H1 (cell line): Measurements from ENCODE around the gene ADAM12. TPM values are rescaled to one million over a fixed set of nuclear protein-coding genes. Genes with fewer than 3 reads are reported as not detected.

Experiments used
- CTCF ChIA-PET: fragments of 300-600 bp; sonication (Branson Sonifier 250); formaldehyde crosslinking; loops from one replicate; lab custom pipeline; 2021; ENCODE audit not compliant: partially characterized antibody; lab: Charles Lee
- POLR2A ChIA-PET: fragments of 300-600 bp; sonication (Branson Sonifier 250); formaldehyde crosslinking; loops from one replicate; lab custom pipeline; 2021; ENCODE audit warnings: inconsistent platforms; ENCODE audit not compliant: partially characterized antibody; lab: Charles Lee
- DNase-seq, 2 experiments: peaks; one replicate each; pipeline versions ENCODE4 v3.0.0 to v3.0.0-alpha.2; 2010 to 2022; ENCODE audit warnings: low spot score in 2 of 2, low read depth in 1 of 2, mixed read lengths in 1 of 2
- FAIRE-seq: peaks from 2 replicates; lab custom pipeline; 2011; peaks lifted over from hg19 to GRCh38; lab: Jason Lieb, UNC
- H2AFZ ChIP-seq: 2 replicates; pipeline ENCODE4 v1.8.1; 2012; ENCODE audit warnings: low read length, inconsistent platforms
- H2AK5ac ChIP-seq: 2 replicates; pipeline ENCODE4 v1.6.1; 2013; ENCODE audit warnings: low read depth, low read length
- H2BK120ac ChIP-seq: replicated peaks from 2 replicates; pipeline ENCODE3; 2013; ENCODE audit warnings: low read depth, low read length, inconsistent platforms
- H2BK12ac ChIP-seq: 2 replicates; pipeline ENCODE4 v1.6.1; 2013; ENCODE audit warnings: low read depth, low read length
- H2BK15ac ChIP-seq: 2 replicates; pipeline ENCODE4 v1.6.1; 2013; ENCODE audit warnings: low read length
- H2BK20ac ChIP-seq: 2 replicates; pipeline ENCODE4 v1.6.1; 2013; ENCODE audit warnings: low read length
- H2BK5ac ChIP-seq: 2 replicates; pipeline ENCODE4 v1.6.1; 2013; ENCODE audit warnings: low read depth, low read length
- H3K14ac ChIP-seq: 2 replicates; pipeline ENCODE4 v1.6.1; 2013; ENCODE audit warnings: inconsistent platforms; ENCODE audit not compliant: insufficient read length
- H3K18ac ChIP-seq: 2 replicates; pipeline ENCODE4 v1.6.1; 2013; ENCODE audit warnings: low read length; ENCODE audit errors: extremely low read depth
- H3K23ac ChIP-seq: 2 replicates; pipeline ENCODE4 v1.6.1; 2013; ENCODE audit warnings: inconsistent platforms; ENCODE audit not compliant: insufficient read length
- H3K23me2 ChIP-seq: 2 replicates; pipeline ENCODE4 v1.6.1; 2013; ENCODE audit warnings: low read depth, low read length
- H3K27ac ChIP-seq: 2 replicates; pipeline ENCODE4 v1.6.1; 2011; ENCODE audit warnings: low read depth, low read length, inconsistent platforms
- H3K27me3 ChIP-seq, 4 experiments: replicated peaks in 1 of 4; 1 replicate in 1 of 4; 2 replicates in 3 of 4; pipeline versions ENCODE4 v1.6.1 to v1.8.1; 2011 to 2013; ENCODE audit warnings: low read length in 3 of 4, mild to moderate bottlenecking in 3 of 4, inconsistent platforms in 2 of 4, mixed read lengths in 2 of 4, moderate library complexity in 1 of 4; ENCODE audit not compliant: control insufficient read depth in 3 of 4, insufficient read depth in 3 of 4; ENCODE audit errors: extremely low read depth in 1 of 4
- H3K36me3 ChIP-seq, 4 experiments: 2 replicates each; pipeline versions ENCODE4 v1.6.1 to v1.8.1; 2011 to 2013; ENCODE audit warnings: mild to moderate bottlenecking in 4 of 4, low read length in 3 of 4, moderate library complexity in 2 of 4, control low read depth in 1 of 4, inconsistent platforms in 1 of 4; ENCODE audit not compliant: insufficient read depth in 4 of 4, control insufficient read depth in 2 of 4
- H3K4ac ChIP-seq: replicated peaks from 2 replicates; pipeline ENCODE3; 2013; ENCODE audit warnings: low read length, low read depth, mixed read lengths, inconsistent platforms; ENCODE audit not compliant: insufficient read length
- H3K4me1 ChIP-seq, 4 experiments: replicated peaks in 1 of 4; 1 replicate in 1 of 4; 2 replicates in 3 of 4; pipeline versions ENCODE4 v1.6.1 to v1.8.1; 2011 to 2013; ENCODE audit warnings: low read length in 3 of 4, inconsistent platforms in 2 of 4, mixed read lengths in 1 of 4; ENCODE audit not compliant: insufficient read depth in 4 of 4, control insufficient read depth in 3 of 4
- H3K4me2 ChIP-seq, 2 experiments: 2 replicates each; pipeline versions ENCODE4 v1.6.1 to v1.8.1; 2011 to 2013; ENCODE audit warnings: low read depth in 2 of 2, low read length in 2 of 2, control low read depth in 1 of 2, inconsistent platforms in 1 of 2, mild to moderate bottlenecking in 1 of 2; ENCODE audit not compliant: insufficient read depth in 1 of 2
- H3K4me3 ChIP-seq, 4 experiments: fragments of 200-600, 300-600 bp in 1 of 4; sonication (generic), shearing (Covaris generic), sonication (Bioruptor Twin) in 1 of 4; 2 replicates each; pipeline versions ENCODE4 v1.5.1 to v1.8.1; 2011 to 2016; ENCODE audit warnings: low read length in 4 of 4, low read depth in 3 of 4, control low read depth in 2 of 4, inconsistent platforms in 2 of 4, mild to moderate bottlenecking in 2 of 4, mixed read lengths in 1 of 4, moderate library complexity in 1 of 4; ENCODE audit not compliant: insufficient read depth in 2 of 4; ENCODE audit errors: extremely low read depth in 1 of 4
- H3K56ac ChIP-seq: replicated peaks from 2 replicates; pipeline ENCODE3; 2013; ENCODE audit warnings: low read depth, mild to moderate bottlenecking, mixed read lengths, low read length, inconsistent platforms; ENCODE audit not compliant: insufficient read length
- H3K79me1 ChIP-seq: 2 replicates; pipeline ENCODE4 v1.6.1; 2013; ENCODE audit warnings: low read depth, low read length, control low read depth
- H3K79me2 ChIP-seq, 2 experiments: 2 replicates each; pipeline versions ENCODE4 v1.6.1 to v1.8.1; 2012 to 2013; ENCODE audit warnings: low read length in 2 of 2, mild to moderate bottlenecking in 2 of 2, inconsistent platforms in 1 of 2; ENCODE audit not compliant: insufficient read depth in 2 of 2, control insufficient read depth in 1 of 2
- H3K9ac ChIP-seq, 4 experiments: replicated peaks in 1 of 4; 1 replicate in 1 of 4; 2 replicates in 3 of 4; pipeline versions ENCODE4 v1.6.1 to v1.8.1; 2011 to 2013; ENCODE audit warnings: low read depth in 3 of 4, low read length in 3 of 4, control low read depth in 2 of 4, mild to moderate bottlenecking in 2 of 4, moderate library complexity in 2 of 4, inconsistent platforms in 1 of 4; ENCODE audit errors: extremely low read depth in 1 of 4
- H3K9me3 ChIP-seq, 2 experiments: 2 replicates each; pipeline versions ENCODE4 v1.6.1 to v1.8.1; 2012 to 2013; ENCODE audit warnings: mild to moderate bottlenecking in 2 of 2, moderate library complexity in 2 of 2, control low read depth in 1 of 2, inconsistent platforms in 1 of 2, low read depth in 1 of 2, low read length in 1 of 2, mixed read lengths in 1 of 2; ENCODE audit not compliant: insufficient read depth in 2 of 2
- H4K20me1 ChIP-seq, 2 experiments: replicated peaks in 1 of 2; 2 replicates each; pipeline versions ENCODE3 to v1.8.1; 2011 to 2013; ENCODE audit warnings: inconsistent platforms in 2 of 2, low read length in 2 of 2, mild to moderate bottlenecking in 1 of 2; ENCODE audit not compliant: insufficient read depth in 2 of 2, control insufficient read depth in 1 of 2
- H4K5ac ChIP-seq: 2 replicates; pipeline ENCODE4 v1.6.1; 2013; ENCODE audit warnings: low read length, low read depth, mixed read lengths, inconsistent platforms; ENCODE audit not compliant: insufficient read length
- H4K8ac ChIP-seq: 2 replicates; pipeline ENCODE4 v1.8.0; 2013; ENCODE audit warnings: mild to moderate bottlenecking, moderate library complexity, low read length, inconsistent platforms; ENCODE audit not compliant: insufficient read depth; ENCODE audit errors: extremely low read depth
- H4K91ac ChIP-seq: replicated peaks from 2 replicates; pipeline ENCODE3; 2013; ENCODE audit warnings: low read length, mixed read lengths, inconsistent platforms; ENCODE audit not compliant: insufficient read length
- ASH2L ChIP-seq: fragments of 200-600, 300-600 bp; sonication (generic); IDR thresholded peaks from one replicate; pipeline ENCODE4 v1.7.1; 2017; ENCODE audit warnings: low read length
- BACH1 ChIP-seq: IDR thresholded peaks from 2 replicates; pipeline ENCODE4 v1.6.1; 2012; ENCODE audit warnings: low read length, improper control_type of control experiment
- CEBPB ChIP-seq: IDR thresholded peaks from 2 replicates; pipeline ENCODE4 v1.6.1; 2012; ENCODE audit warnings: low read depth, low read length
- EGR1 ChIP-seq: IDR thresholded peaks from 2 replicates; pipeline ENCODE4 v1.6.1; 2011; ENCODE audit warnings: low read depth, low read length, borderline replicate concordance
- EZH2 ChIP-seq: fragments of 200-600 bp; sonication (generic); IDR thresholded peaks from 2 replicates; pipeline ENCODE4 v1.7.1; 2012; ENCODE audit warnings: low read depth, mild to moderate bottlenecking, moderate library complexity, low read length, inconsistent platforms; ENCODE audit not compliant: severe bottlenecking
- GABPA ChIP-seq: IDR thresholded peaks from 2 replicates; pipeline ENCODE4 v1.6.1; 2011; ENCODE audit warnings: mild to moderate bottlenecking, low read length, moderate library complexity, borderline replicate concordance; ENCODE audit not compliant: insufficient read depth
- MAFK ChIP-seq: IDR thresholded peaks from 2 replicates; pipeline ENCODE4 v1.6.1; 2012; ENCODE audit warnings: low read depth, mild to moderate bottlenecking, improper control_type of control experiment, low read length
- NANOG ChIP-seq: IDR thresholded peaks from 2 replicates; pipeline ENCODE4 v1.6.1; 2011; ENCODE audit warnings: low read length, low read depth, mild to moderate bottlenecking, inconsistent platforms; ENCODE audit not compliant: insufficient read depth, poor library complexity, severe bottlenecking
- PHF8 ChIP-seq: fragments of 200-600 bp; sonication (generic); conservative IDR thresholded peaks from 2 replicates; pipeline ENCODE4 v1.7.1; 2012; ENCODE audit warnings: low read depth, mild to moderate bottlenecking, inconsistent platforms, low read length, moderate library complexity
- POLR2A ChIP-seq, 2 experiments: IDR thresholded peaks; 1 replicate in 1 of 2; 2 replicates in 1 of 2; pipeline ENCODE4 v1.6.1; 2011; ENCODE audit warnings: low read depth in 2 of 2, low read length in 2 of 2, mild to moderate bottlenecking in 2 of 2; ENCODE audit errors: control extremely low read depth in 1 of 2
- POLR2AphosphoS5 ChIP-seq: IDR thresholded peaks from 2 replicates; pipeline ENCODE4 v1.6.1; 2011; ENCODE audit warnings: low read depth, low read length
- SIX5 ChIP-seq: IDR thresholded peaks from 2 replicates; pipeline ENCODE4 v1.6.1; 2011; ENCODE audit warnings: mild to moderate bottlenecking, low read depth, low read length
- TAF1 ChIP-seq: IDR thresholded peaks from 2 replicates; pipeline ENCODE4 v1.6.1; 2011; ENCODE audit warnings: mild to moderate bottlenecking, low read depth, low read length
- WGBS, 2 experiments: shearing (Covaris generic) in 1 of 2; methylation state at CpG; one replicate each; pipeline versions ENCODE4 v1.1.6 to v1.1.7; 2013 to 2015; ENCODE audit warnings: low lambda C conversion rate in 2 of 2, mixed read lengths in 2 of 2, inconsistent platforms in 1 of 2, low coverage in 1 of 2, missing lambda C conversion rate in 1 of 2; ENCODE audit not compliant: insufficient replicate concordance in 2 of 2, insufficient coverage in 1 of 2, insufficient read length in 1 of 2; ENCODE audit errors: extremely low coverage in 1 of 2, missing lambda C conversion rate in 1 of 2; 5-methylcytosine and 5-hydroxymethylcytosine counted together
- polyA plus RNA-seq, 7 experiments: library from polyadenylated mRNA; depleted of rRNA in 3 of 7; stranded (reverse) in 5 of 7; unstranded in 2 of 7; fragments of >200 nt in 5 of 7; fragments of 200-250 nt in 2 of 7; gene quantifications; 1 replicate in 5 of 7; 2 replicates in 1 of 7; 4 replicates in 1 of 7; pipeline versions ENCODE4 v1.2.1 to v1.2.3, GENCODE V29; 2011 to 2013; ENCODE audit warnings: missing spikeins in 2 of 7, mixed read lengths in 2 of 7
- total RNA-seq: library from RNA; stranded (reverse); fragmentation: NEBNext Ultra II Directional; extraction: Animal tissue kit (Norgen Biotek cat#: 25700); gene quantifications from 2 replicates; pipeline ENCODE4 v1.2.1, GENCODE V29; 2021
- TF ChIP-seq, protein P1 (sequence below): IDR thresholded peaks from 2 replicates; pipeline ENCODE4 v1.6.1; 2011; ENCODE audit warnings: low read depth, mild to moderate bottlenecking, low read length; ENCODE audit not compliant: insufficient read depth
- TF ChIP-seq, protein P2 (sequence below): IDR thresholded peaks from 2 replicates; pipeline ENCODE4 v1.6.1; 2012; ENCODE audit warnings: inconsistent platforms

ADAM12 gene
- total and polyA plus RNA-seq, 2 of the 8 experiments (the other 6 are each of a cell fraction or from before 2014, with no cell fraction given) = 0.07 to 0.17 TPM

DNA sequence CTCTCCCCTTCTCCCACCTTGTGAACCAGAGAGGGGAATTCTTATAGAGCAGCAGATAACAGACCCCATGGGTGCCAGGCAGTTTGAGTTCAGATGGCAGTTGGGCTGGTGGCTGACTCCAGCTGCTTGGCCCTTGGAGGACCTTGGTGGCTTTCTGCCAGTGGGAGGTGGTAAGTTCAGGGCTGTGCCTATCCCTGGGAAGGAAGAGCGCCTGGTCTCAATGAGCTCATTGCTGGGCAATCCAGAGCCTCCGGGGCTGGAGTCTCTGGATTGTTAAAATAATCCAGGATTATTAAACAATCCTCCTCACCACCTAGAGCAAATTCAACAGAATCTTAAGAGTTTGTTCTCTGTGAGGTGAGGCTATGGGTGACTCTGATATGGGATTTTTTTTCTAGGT lies 386.7 kb downstream of the ADAM12 start:
- Histone ChIP-seq H2BK20ac (no peak overlapping the region), H3K36me3 (no peaks in the 10 kb centered on the region), H3K27me3 (no peaks in the 10 kb centered on the region), H3K79me2 (no peaks in the 10 kb centered on the region), H3K18ac (no peak overlapping the region), H2BK5ac (no peak overlapping the region), H3K23ac (no peak overlapping the region), H3K4ac (no peak overlapping the region), H3K4me3 (no peak overlapping the region), H3K9me3 (no peaks in the 10 kb centered on the region), H3K4me1 (no peaks in the 10 kb centered on the region), H4K5ac (no peak overlapping the region), H2BK15ac (no peak overlapping the region), H4K91ac (no peak overlapping the region), H2BK120ac (no peak overlapping the region), H3K56ac (no peak overlapping the region), H2BK12ac (no peak overlapping the region), H4K8ac (no peak overlapping the region), H3K27ac (no peak overlapping the region), H3K23me2 (no peaks in the 10 kb centered on the region), H3K9ac (no peak overlapping the region), H2AK5ac (no peak overlapping the region), H2AFZ (no peak overlapping the region), H3K4me2 (no peak overlapping the region), H3K14ac (no peak overlapping the region), H4K20me1 (no peaks in the 10 kb centered on the region), H3K79me1 (no peaks in the 10 kb centered on the region)
- no peak for FAIRE-seq
- DNase-seq = no peak
- WGBS, 2 experiments = 100% methylated on average over 1 of the region's 2 CpGs; no CpG with 5 or more reads in 1 of the 2 experiments
- POLR2A ChIA-PET = no interaction called here
- CTCF ChIA-PET = no interaction called here
- TF ChIP-seq, protein P1, sequence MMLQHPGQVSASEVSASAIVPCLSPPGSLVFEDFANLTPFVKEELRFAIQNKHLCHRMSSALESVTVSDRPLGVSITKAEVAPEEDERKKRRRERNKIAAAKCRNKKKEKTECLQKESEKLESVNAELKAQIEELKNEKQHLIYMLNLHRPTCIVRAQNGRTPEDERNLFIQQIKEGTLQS = no peak
- TF ChIP-seq GABPA (no peak), MAFK (no peak), SIX5 (no peak), PHF8 (no peak), NANOG (no peak), ASH2L (no peak), EGR1 (no peak), EZH2 (no peak), CEBPB (no peak), TAF1 (no peak), BACH1 (no peak), POLR2A (IDR thresholded peaks at IDR 0.05; ENCODE audit: control extremely low read depth in 1 of 2, low read depth in 2 of 2, low read length in 2 of 2) (no peak), POLR2AphosphoS5 (no peak)
- TF ChIP-seq, protein P2, sequence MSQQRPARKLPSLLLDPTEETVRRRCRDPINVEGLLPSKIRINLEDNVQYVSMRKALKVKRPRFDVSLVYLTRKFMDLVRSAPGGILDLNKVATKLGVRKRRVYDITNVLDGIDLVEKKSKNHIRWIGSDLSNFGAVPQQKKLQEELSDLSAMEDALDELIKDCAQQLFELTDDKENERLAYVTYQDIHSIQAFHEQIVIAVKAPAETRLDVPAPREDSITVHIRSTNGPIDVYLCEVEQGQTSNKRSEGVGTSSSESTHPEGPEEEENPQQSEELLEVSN = no peak
